Keratinocyte (primary cell): ENCODE data around the gene RPP14.

Experiments
- EZH2 ChIP-seq: IDR thresholded peaks from one replicate; pipeline ENCODE4 v1.6.1; 2012; ENCODE audit warnings: inconsistent platforms, mild to moderate bottlenecking, low read length, moderate library complexity
- TF ChIP-seq, protein P1 (sequence below), 3 experiments: IDR thresholded peaks in 1 of 3; conservative IDR thresholded peaks in 1 of 3; optimal IDR thresholded peaks in 1 of 3; 2 replicates in 2 of 3; 3 replicates in 1 of 3; pipeline versions ENCODE3 to v1.5.1; 2011; ENCODE audit warnings: low read length in 3 of 3, mild to moderate bottlenecking in 3 of 3, moderate library complexity in 2 of 3, control low read depth in 1 of 3, inconsistent platforms in 1 of 3; ENCODE audit not compliant: insufficient read depth in 2 of 3; ENCODE audit errors: extremely low read depth in 1 of 3

DNA sequence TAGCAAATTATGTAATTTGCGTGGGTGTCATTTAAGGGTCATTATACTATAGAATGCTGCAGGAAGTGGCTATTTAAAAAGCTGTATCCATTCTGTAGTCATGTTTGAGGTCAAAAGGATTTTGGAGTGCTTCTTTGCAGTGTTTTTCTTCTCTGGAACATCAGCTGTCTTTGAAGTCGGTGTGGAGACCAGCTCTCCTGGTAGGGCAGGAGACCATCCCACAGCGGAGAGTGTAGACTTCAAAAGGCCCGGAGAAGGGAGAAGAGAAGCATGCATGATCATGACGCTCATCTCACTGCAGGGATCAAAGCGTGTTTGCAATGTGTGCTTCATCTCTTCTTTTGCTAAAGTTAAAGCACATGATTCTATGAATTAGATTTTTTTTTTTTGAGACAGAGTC lies 46.6 kb downstream of the RPP14 start:
- TF ChIP-seq EZH2 = no peak
- TF ChIP-seq, protein P1, sequence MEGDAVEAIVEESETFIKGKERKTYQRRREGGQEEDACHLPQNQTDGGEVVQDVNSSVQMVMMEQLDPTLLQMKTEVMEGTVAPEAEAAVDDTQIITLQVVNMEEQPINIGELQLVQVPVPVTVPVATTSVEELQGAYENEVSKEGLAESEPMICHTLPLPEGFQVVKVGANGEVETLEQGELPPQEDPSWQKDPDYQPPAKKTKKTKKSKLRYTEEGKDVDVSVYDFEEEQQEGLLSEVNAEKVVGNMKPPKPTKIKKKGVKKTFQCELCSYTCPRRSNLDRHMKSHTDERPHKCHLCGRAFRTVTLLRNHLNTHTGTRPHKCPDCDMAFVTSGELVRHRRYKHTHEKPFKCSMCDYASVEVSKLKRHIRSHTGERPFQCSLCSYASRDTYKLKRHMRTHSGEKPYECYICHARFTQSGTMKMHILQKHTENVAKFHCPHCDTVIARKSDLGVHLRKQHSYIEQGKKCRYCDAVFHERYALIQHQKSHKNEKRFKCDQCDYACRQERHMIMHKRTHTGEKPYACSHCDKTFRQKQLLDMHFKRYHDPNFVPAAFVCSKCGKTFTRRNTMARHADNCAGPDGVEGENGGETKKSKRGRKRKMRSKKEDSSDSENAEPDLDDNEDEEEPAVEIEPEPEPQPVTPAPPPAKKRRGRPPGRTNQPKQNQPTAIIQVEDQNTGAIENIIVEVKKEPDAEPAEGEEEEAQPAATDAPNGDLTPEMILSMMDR (optimal IDR thresholded peaks at IDR 0.05 in 1 of 3, IDR thresholded peaks at IDR 0.05 in 1 of 3, conservative IDR thresholded peaks at IDR 0.05 in 1 of 3; ENCODE audit: extremely low read depth in 1 of 3, insufficient read depth in 2 of 3, low read length in 3 of 3) = no peak
